ENCODE data around the gene EML2.

EML2 gene

GRCh38 chr19:45608948-45609347, 30.2 kb downstream of the EML2 start:
- no peak for ATAC-seq
- Mint-ChIP-seq H3K9me3 (peaks cover 6% of the 10 kb centered on the region), H3K27ac (no peak overlapping the region), H3K27me3 (no peaks in the 10 kb centered on the region), H3K4me3 (no peak overlapping the region), H3K36me3 (peaks cover 37% of the 10 kb centered on the region), H3K4me1 (peaks cover 14% of the 10 kb centered on the region)

GRCh38 chr19:45607071-45608029, 31.8 kb downstream of the EML2 start:
- Mint-ChIP-seq H3K9me3 (peaks cover 6% of the 10 kb centered on the region), H3K36me3 (peaks cover 31% of the 10 kb centered on the region), H3K4me1 (peaks cover 14% of the 10 kb centered on the region), H3K27me3 (peaks cover 14% of the 10 kb centered on the region), H3K4me3 (peak overlapping the region; percentile 52), H3K27ac (peak overlapping the region; percentile 78)
- ATAC-seq = no peak

GRCh38 chr19:45601524-45602374, 37.4 kb downstream of the EML2 start, which contains the start of gene GPR4:
Gene GPR4 (minus strand): TSS chr19:45602212. CDS start chr19:45591866, 10,346 bp downstream.
- no peak for ATAC-seq
- no peaks in the 10 kb centered on the region for H3K9me3 Mint-ChIP-seq
- no peak within 1 kb of the TSS for H3K4me3 Mint-ChIP-seq
- no peaks in the 10 kb centered on the region for H3K36me3 Mint-ChIP-seq
- peaks cover 70% of the 10 kb centered on the region for H3K27me3 Mint-ChIP-seq
- no peak within 1 kb of the TSS for H3K27ac Mint-ChIP-seq
- H3K4me1 Mint-ChIP-seq = peaks cover 49% of the 10 kb centered on the region

- Mint-ChIP-seq H3K27me3 (peaks cover 77% of the 10 kb centered on the region), H3K27ac (no peak overlapping the region), H3K4me1 (peaks cover 48% of the 10 kb centered on the region), H3K9me3 (no peaks in the 10 kb centered on the region), H3K4me3 (no peak overlapping the region), H3K36me3 (no peaks in the 10 kb centered on the region)
- no peak for ATAC-seq
Observed at GRCh38 chr19:45601115-45601514, 38.1 kb downstream of the EML2 start.

- peaks cover 48% of the 10 kb centered on the region for H3K4me1 Mint-ChIP-seq
- H3K9me3 Mint-ChIP-seq = no peaks in the 10 kb centered on the region
- peaks cover 84% of the 10 kb centered on the region for H3K27me3 Mint-ChIP-seq
- no peak overlapping the region for H3K4me3 Mint-ChIP-seq
- H3K36me3 Mint-ChIP-seq = no peaks in the 10 kb centered on the region
- ATAC-seq = no peak
- H3K27ac Mint-ChIP-seq = no peak overlapping the region
Observed at GRCh38 chr19:45600340-45600885, 38.8 kb downstream of the EML2 start.

- no peak for ATAC-seq
- peaks cover 48% of the 10 kb centered on the region for H3K4me1 Mint-ChIP-seq
- no peaks in the 10 kb centered on the region for H3K9me3 Mint-ChIP-seq
- H3K36me3 Mint-ChIP-seq = no peaks in the 10 kb centered on the region
- peaks cover 86% of the 10 kb centered on the region for H3K27me3 Mint-ChIP-seq
- H3K27ac Mint-ChIP-seq = no peak overlapping the region
- H3K4me3 Mint-ChIP-seq = no peak overlapping the region
Observed at GRCh38 chr19:45599286-45599685, 39.9 kb downstream of the EML2 start.

GRCh38 chr19:45598267-45599001, 40.8 kb downstream of the EML2 start:
- Mint-ChIP-seq H3K9me3 (no peaks in the 10 kb centered on the region), H3K27ac (peak overlapping the region; percentile 25), H3K27me3 (peaks cover 83% of the 10 kb centered on the region), H3K4me3 (peak overlapping the region; percentile 14), H3K36me3 (no peaks in the 10 kb centered on the region), H3K4me1 (peaks cover 48% of the 10 kb centered on the region)
- ATAC-seq = no peak

- no peak for ATAC-seq
- peaks cover 46% of the 10 kb centered on the region for H3K4me1 Mint-ChIP-seq
- H3K36me3 Mint-ChIP-seq = no peaks in the 10 kb centered on the region
- H3K27ac Mint-ChIP-seq = no peak overlapping the region
- H3K4me3 Mint-ChIP-seq = no peak overlapping the region
- peaks cover 77% of the 10 kb centered on the region for H3K27me3 Mint-ChIP-seq
- no peaks in the 10 kb centered on the region for H3K9me3 Mint-ChIP-seq
Observed at GRCh38 chr19:45597425-45598111, 41.6 kb downstream of the EML2 start.

- no peak overlapping the region for H3K27ac Mint-ChIP-seq
- H3K36me3 Mint-ChIP-seq = no peaks in the 10 kb centered on the region
- no peaks in the 10 kb centered on the region for H3K9me3 Mint-ChIP-seq
- peaks cover 77% of the 10 kb centered on the region for H3K27me3 Mint-ChIP-seq
- peaks cover 38% of the 10 kb centered on the region for H3K4me1 Mint-ChIP-seq
- no peak for ATAC-seq
- H3K4me3 Mint-ChIP-seq = no peak overlapping the region
Observed at GRCh38 chr19:45595814-45596213, 43.4 kb downstream of the EML2 start.

- no peak overlapping the region for H3K4me3 Mint-ChIP-seq
- peaks cover 73% of the 10 kb centered on the region for H3K27me3 Mint-ChIP-seq
Observed at GRCh38 chr19:45593520-45593919, 45.7 kb downstream of the EML2 start.

GRCh38 chr19:45592366-45592765, 46.8 kb downstream of the EML2 start:
- no peak for ATAC-seq
- H3K27me3 Mint-ChIP-seq = peaks cover 61% of the 10 kb centered on the region
- no peaks in the 10 kb centered on the region for H3K36me3 Mint-ChIP-seq
- H3K27ac Mint-ChIP-seq = no peak overlapping the region
- H3K4me1 Mint-ChIP-seq = peaks cover 6% of the 10 kb centered on the region
- no peak overlapping the region for H3K4me3 Mint-ChIP-seq
- H3K9me3 Mint-ChIP-seq = no peaks in the 10 kb centered on the region

More at GRCh38 chr19:45593520-45593919, 45.7 kb downstream of the EML2 start:
- Mint-ChIP-seq H3K4me1 (peaks cover 15% of the 10 kb centered on the region), H3K27ac (no peak overlapping the region), H3K36me3 (no peaks in the 10 kb centered on the region), H3K9me3 (no peaks in the 10 kb centered on the region)
- ATAC-seq = no peak

GRCh38 chr19:45591638-45592005, 47.6 kb downstream of the EML2 start:
- Mint-ChIP-seq H3K36me3 (no peaks in the 10 kb centered on the region), H3K27ac (no peak overlapping the region), H3K9me3 (no peaks in the 10 kb centered on the region), H3K4me1 (peaks cover 6% of the 10 kb centered on the region), H3K27me3 (peaks cover 54% of the 10 kb centered on the region), H3K4me3 (no peak overlapping the region)
- ATAC-seq = no peak

- peaks cover 6% of the 10 kb centered on the region for H3K4me1 Mint-ChIP-seq
- no peaks in the 10 kb centered on the region for H3K36me3 Mint-ChIP-seq
- H3K4me3 Mint-ChIP-seq = no peak overlapping the region
- no peak for ATAC-seq
- H3K9me3 Mint-ChIP-seq = no peaks in the 10 kb centered on the region
- no peak overlapping the region for H3K27ac Mint-ChIP-seq
- H3K27me3 Mint-ChIP-seq = peaks cover 49% of the 10 kb centered on the region
Observed at GRCh38 chr19:45591004-45591637, 48.1 kb downstream of the EML2 start.

Measured in stimulated activated memory B cell treated with anti-CD40 and anti-IgM and Interleukin-4, amounts not matched to agents 10 μg/mL and 1 μg/mL and 100 μg/mL, for 72 hours (primary cell).